Measurements from ENCODE around the gene THAP4.

DNA sequence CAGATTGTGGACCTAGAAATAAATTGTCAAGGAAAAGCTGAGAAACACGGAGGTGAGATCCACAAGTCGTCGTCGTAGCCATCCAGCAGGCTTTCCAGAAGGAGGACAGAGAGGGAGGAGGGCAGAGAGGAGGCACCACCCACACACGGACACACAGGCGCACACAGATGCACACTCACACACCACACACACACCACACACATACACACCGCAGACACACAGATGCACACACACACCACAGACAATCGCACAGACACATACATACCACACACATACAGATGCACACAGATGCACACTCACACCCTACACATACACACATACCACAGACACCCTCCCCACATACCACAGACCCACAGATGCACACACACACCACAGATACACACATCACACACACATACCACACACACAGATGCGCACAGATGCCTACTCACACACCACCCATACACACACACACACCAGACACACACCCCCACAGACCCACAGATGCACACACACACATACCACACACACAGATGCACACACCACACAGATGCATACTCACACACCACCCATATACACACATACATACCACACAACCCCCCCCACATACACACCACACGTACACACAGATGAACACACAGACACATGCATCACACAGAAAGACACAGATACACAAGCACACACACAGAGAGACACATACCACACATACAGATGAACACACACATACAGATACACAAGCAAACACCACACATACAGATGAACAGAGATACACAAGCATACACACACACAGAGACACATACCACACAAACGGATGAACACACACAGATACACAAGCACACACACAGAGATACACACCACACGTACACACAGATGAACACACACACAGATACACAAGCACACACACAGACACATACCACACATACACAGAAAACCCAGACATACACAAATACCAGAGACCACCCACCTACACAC lies 91.2 kb downstream of the THAP4 start:
- no peak for TF ChIP-seq YY1 (IDR thresholded peaks at IDR 0.05; ENCODE audit: insufficient read depth, insufficient read length)
- no peak for TF ChIP-seq SUZ12 (IDR thresholded peaks at IDR 0.05; ENCODE audit: extremely low read depth, insufficient read depth, insufficient read length)

All from NT2/D1 (cell line).